A549 (cell line): ENCODE measurements around the gene ETFDH. TPM values are rescaled to one million over a fixed set of nuclear protein-coding genes. Genes with fewer than 3 reads are reported as not detected.

ENCODE experiments used
- ATAC-seq, 2 experiments: fragments of 200-7000 bp in 1 of 2; fragments of >200 bp in 1 of 2; cut with Nextera tagmentation in 1 of 2; cut with Tn5 transposase in 1 of 2; 3 replicates each; pipeline versions ENCODE4 v1.8.0 to v1.9.1; 2018 to 2020; ENCODE audit warnings: mild to moderate bottlenecking in 1 of 2, moderate library complexity in 1 of 2
- CTCF ChIA-PET: fragments of 300-600 bp; sonication (Branson Sonifier 250); formaldehyde crosslinking; extraction: SDS; loops from one replicate; lab custom pipeline; 2021; ENCODE audit warnings: antibody characterized with exemption, inconsistent platforms; lab: Yijun Ruan, JAX
- POLR2A ChIA-PET: fragments of 350-600 bp; formaldehyde crosslinking; extraction: SDS; loops from one replicate; lab custom pipeline; 2021; ENCODE audit warnings: antibody characterized with exemption, inconsistent platforms; lab: Yijun Ruan, JAX
- DNase-seq, 2 experiments: peaks; one replicate each; pipeline versions ENCODE4 v3.0.0 to v3.0.0-alpha.2; 2011 to 2016; ENCODE audit warnings: low read depth in 1 of 2, low spot score in 1 of 2
- FAIRE-seq: peaks from 2 replicates; lab custom pipeline; 2011; peaks lifted over from hg19 to GRCh38; lab: Jason Lieb, UNC
- H3K27ac ChIP-seq, 2 experiments: fragments of >200 bp; sonication (Bioruptor Twin); formaldehyde crosslinking; 3 replicates each; pipeline ENCODE4 v1.5.1; 2016 to 2017
- H3K4me1 ChIP-seq: fragments of >200 bp; sonication (Bioruptor Twin); formaldehyde crosslinking; 3 replicates; pipeline ENCODE4 v1.6.1; 2016
- H3K4me2 ChIP-seq: fragments of >200 bp; sonication (Bioruptor Twin); formaldehyde crosslinking; 3 replicates; pipeline ENCODE4 v1.6.1; 2016
- H3K4me3 ChIP-seq: fragments of >200 bp; sonication (Bioruptor Twin); formaldehyde crosslinking; 3 replicates; pipeline ENCODE4 v1.5.1; 2016
- H3K9me3 ChIP-seq: fragments of >200 bp; sonication (Bioruptor Twin); formaldehyde crosslinking; 3 replicates; pipeline ENCODE4 v1.6.1; 2016
- BCL3 ChIP-seq: fragments of >200 bp; sonication (Bioruptor Twin); formaldehyde crosslinking; IDR thresholded peaks from 3 replicates; pipeline ENCODE4 v1.6.1; 2016
- BHLHE40 ChIP-seq: IDR thresholded peaks from 2 replicates; pipeline ENCODE4 v1.6.1; 2012; ENCODE audit warnings: low read depth, low read length, inconsistent platforms
- CEBPB ChIP-seq, 2 experiments: fragments of >200 bp in 1 of 2; sonication (Bioruptor Twin) in 1 of 2; formaldehyde crosslinking in 1 of 2; IDR thresholded peaks; 2 replicates each; pipeline ENCODE4 v1.6.1; 2012 to 2016
- CHD4 ChIP-seq: fragments of 200-600 bp; sonication (generic); IDR thresholded peaks from 2 replicates; pipeline ENCODE4 v1.6.1; 2016; ENCODE audit warnings: antibody characterized with exemption, mild to moderate bottlenecking, borderline replicate concordance
- EP300 ChIP-seq, 2 experiments: fragments of >200 bp; sonication (Bioruptor Twin); formaldehyde crosslinking; IDR thresholded peaks; 2 replicates in 1 of 2; 3 replicates in 1 of 2; pipeline ENCODE4 v1.6.1; 2016 to 2017
- ESRRA ChIP-seq: fragments of 150-350 bp; IDR thresholded peaks from 2 replicates; pipeline ENCODE4 v1.6.1; 2014; ENCODE audit warnings: mild to moderate bottlenecking, low read length, borderline replicate concordance
- FOSB ChIP-seq: fragments of 250-450 bp; sonication (Bioruptor Pico); IDR thresholded peaks from 2 replicates; pipeline ENCODE4 v1.5.0; 2020; ENCODE audit warnings: mild to moderate bottlenecking, moderate library complexity
- HDAC2 ChIP-seq: fragments of 200-600 bp; sonication (generic); IDR thresholded peaks from 2 replicates; pipeline ENCODE4 v1.6.1; 2016
- HEYL ChIP-seq: fragments of 250-450 bp; sonication (Bioruptor Pico); IDR thresholded peaks from 2 replicates; pipeline ENCODE4 v1.8.0; 2021; ENCODE audit warnings: mild to moderate bottlenecking, moderate library complexity
- HOXB5 ChIP-seq: fragments of 250-450 bp; sonication (Bioruptor Pico); IDR thresholded peaks from 2 replicates; pipeline ENCODE4 v1.5.0; 2020; ENCODE audit warnings: mild to moderate bottlenecking, moderate library complexity
- KDM1A ChIP-seq: fragments of 200-600 bp; sonication (generic); IDR thresholded peaks from 2 replicates; pipeline ENCODE4 v1.6.1; 2016; ENCODE audit warnings: low read depth, mild to moderate bottlenecking
- KDM5A ChIP-seq: fragments of 200-600 bp; sonication (generic); IDR thresholded peaks from 2 replicates; pipeline ENCODE4 v1.6.1; 2016; ENCODE audit warnings: antibody characterized with exemption, mild to moderate bottlenecking
- MAX ChIP-seq: IDR thresholded peaks from 2 replicates; pipeline ENCODE4 v1.6.1; 2012
- MAZ ChIP-seq: fragments of 150-350 bp; IDR thresholded peaks from 2 replicates; pipeline ENCODE4 v1.6.1; 2014; ENCODE audit warnings: antibody characterized with exemption, low read depth, low read length, borderline replicate concordance
- NFE2L2 ChIP-seq: fragments of 150-350 bp; conservative IDR thresholded peaks from 2 replicates; pipeline ENCODE4 v1.6.1; 2014; ENCODE audit warnings: low read length
- NPAS2 ChIP-seq: fragments of 250-450 bp; sonication (Bioruptor Pico); IDR thresholded peaks from 2 replicates; pipeline ENCODE4 v1.8.0; 2022; ENCODE audit warnings: mild to moderate bottlenecking, moderate library complexity, borderline replicate concordance
- NR3C1 ChIP-seq: fragments of >200 bp; sonication (Bioruptor Twin); formaldehyde crosslinking; IDR thresholded peaks from 3 replicates; pipeline ENCODE4 v1.6.1; 2017
- RARB ChIP-seq: fragments of 250-450 bp; sonication (Bioruptor Pico); IDR thresholded peaks from 2 replicates; pipeline ENCODE4 v1.8.0; 2021; ENCODE audit warnings: mild to moderate bottlenecking, moderate library complexity
- REST ChIP-seq: fragments of 200-600 bp; sonication (generic); IDR thresholded peaks from 2 replicates; pipeline ENCODE4 v1.6.1; 2016; ENCODE audit warnings: antibody characterized with exemption, mild to moderate bottlenecking, moderate library complexity
- RNF2 ChIP-seq: fragments of 200-600 bp; sonication (generic); IDR thresholded peaks from 2 replicates; pipeline ENCODE4 v1.6.1; 2016; ENCODE audit warnings: low read depth, mild to moderate bottlenecking, antibody characterized with exemption, moderate library complexity, borderline replicate concordance
- ZNF302 ChIP-seq: fragments of 250-450 bp; sonication (Bioruptor Pico); IDR thresholded peaks from 2 replicates; pipeline ENCODE4 v1.9.0; 2021; ENCODE audit warnings: inconsistent platforms, mild to moderate bottlenecking, moderate library complexity
- WGBS: methylation state at CpG from one replicate; pipeline ENCODE4 v1.1.6; 2017; ENCODE audit errors: missing lambda C conversion rate; 5-methylcytosine and 5-hydroxymethylcytosine counted together
- polyA plus RNA-seq, 4 experiments: library from polyadenylated mRNA; depleted of rRNA in 3 of 4; stranded (reverse); fragments of >200 nt; fragmentation: RNase III in 1 of 4; extraction: RNeasy Plus Mini Kit Qiagen cat#74134 plus additional on column Dnase treatment in 1 of 4; gene quantifications; 2 replicates in 3 of 4; 3 replicates in 1 of 4; pipeline ENCODE4 v1.2.3, GENCODE V29; 2011 to 2017

Gene ETFDH
- polyA plus RNA-seq, 2 of the 4 experiments (the other 2 are of a cell fraction), result 6.7 to 15.7 TPM

GRCh38 chr4:158715802-158716201, 43.7 kb downstream of the ETFDH start:
- no peak for TF ChIP-seq CHD4
- TF ChIP-seq KDM1A, result no peak
- no peak for TF ChIP-seq HOXB5
- TF ChIP-seq RNF2, result no peak
- TF ChIP-seq CEBPB (IDR thresholded peaks at IDR 0.05), result no peak
- no peak for TF ChIP-seq NFE2L2
- no peak for TF ChIP-seq EP300 (IDR thresholded peaks at IDR 0.05)
- TF ChIP-seq BHLHE40, result no peak
- TF ChIP-seq RARB (CRISPR knock-in tag), result no peak
- no peak for TF ChIP-seq NR3C1
- TF ChIP-seq HEYL (CRISPR knock-in tag), result no peak
- no peak for TF ChIP-seq MAX
- TF ChIP-seq HDAC2, result no peak
- no peak for TF ChIP-seq ESRRA
- TF ChIP-seq KDM5A, result no peak
- no peak for TF ChIP-seq ZNF302 (CRISPR knock-in tag)
- TF ChIP-seq REST, result no peak
- no peak for TF ChIP-seq NPAS2 (CRISPR knock-in tag)
- TF ChIP-seq BCL3, result no peak
- TF ChIP-seq FOSB (CRISPR knock-in tag), result no peak
- Histone ChIP-seq H3K4me3 (no peak overlapping the region), H3K9me3 (no peaks in the 10 kb centered on the region), H3K27ac (no peak overlapping the region), H3K4me1 (no peaks in the 10 kb centered on the region), H3K4me2 (no peak overlapping the region)
- ChIA-PET CTCF (interaction anchor here (0.7 kb wide), 2 partner anchors 43 to 139 kb away, joined by 3 to 5 read pairs; partner anchors contain the start of gene ETFDH), POLR2A (no interaction called here)
- no peak for ATAC-seq
- no peak for DNase-seq
- 44% methylated on average over 3 of the region's 3 CpGs for WGBS
- no peak for FAIRE-seq

GRCh38 chr4:158721680-158722079, 49.6 kb downstream of the ETFDH start:
- TF ChIP-seq MAZ (no peak), FOSB (CRISPR knock-in tag) (no peak), NFE2L2 (no peak), HOXB5 (no peak), HDAC2 (no peak)
- POLR2A ChIA-PET, result no interaction called here
- no peak for ATAC-seq
- Histone ChIP-seq H3K4me3 (no peak overlapping the region; the same call in 2 of the 3 replicates), H3K4me1 (no peaks in the 10 kb centered on the region), H3K9me3 (no peaks in the 10 kb centered on the region), H3K27ac (no peak overlapping the region), H3K4me2 (peak overlapping the region; percentile 85)
- FAIRE-seq, result no peak
- no peak for DNase-seq
- 90% methylated on average over 1 of the region's 1 CpG for WGBS
- CTCF ChIA-PET, result no interaction called here
